K562 (cell line): ENCODE measurements around the gene IZUMO4. TPM values are rescaled to one million over a fixed set of nuclear protein-coding genes. Genes with fewer than 3 reads are reported as not detected.

Experiments used
- ATAC-seq: fragments of 200-7000 bp; cut with Tn5 transposase; 3 replicates; pipeline ENCODE4 v1.9.1; 2020; ENCODE audit warnings: moderate library complexity
- BruUV-seq: library from RNA; stranded (reverse); fragments of 400-500 nt; replicated peaks from 2 replicates; lab custom pipeline; 2021; lab: Mats Ljungman, UMichigan
- CTCF ChIA-PET: fragments of 300-600 bp; formaldehyde crosslinking; extraction: SDS; loops from one replicate; lab custom pipeline; 2021; ENCODE audit warnings: low intra/inter-chr PET ratio; lab: Yijun Ruan, JAX
- POLR2A ChIA-PET: fragments of 300-600, 350-650 bp; sonication (Branson Sonifier 250); formaldehyde crosslinking; extraction: SDS; loops from one replicate; lab custom pipeline; 2021; ENCODE audit warnings: antibody characterized with exemption, inconsistent platforms; lab: Yijun Ruan, JAX
- DNase-seq, 4 experiments: peaks; one replicate each; pipeline versions ENCODE4 v3.0.0 to v3.0.0-alpha.2; 2011 to 2018; ENCODE audit warnings: low spot score in 3 of 4, mixed read lengths in 3 of 4; ENCODE audit errors: extremely low read depth in 1 of 4
- FAIRE-seq: peaks from 2 replicates; lab custom pipeline; 2011; peaks lifted over from hg19 to GRCh38; lab: Jason Lieb, UNC
- H2AFZ ChIP-seq: 2 replicates; pipeline ENCODE4 v1.6.0; 2011; ENCODE audit warnings: low read depth, low read length, control low read depth, inconsistent platforms
- H3K27ac ChIP-seq: fragments of 200-600 bp; 3 replicates; pipeline ENCODE4 v1.8.0; 2011; ENCODE audit warnings: low read depth, mild to moderate bottlenecking, control low read depth, inconsistent platforms, low read length, moderate library complexity, mixed read lengths; ENCODE audit errors: extremely low read depth
- H3K27me3 ChIP-seq, 2 experiments: fragments of 300-600 bp in 1 of 2; 2 replicates in 1 of 2; 3 replicates in 1 of 2; pipeline versions ENCODE4 v1.6.0 to v1.8.0; 2011; ENCODE audit warnings: inconsistent platforms in 2 of 2, low read length in 2 of 2, mild to moderate bottlenecking in 1 of 2, mixed read lengths in 1 of 2, moderate library complexity in 1 of 2; ENCODE audit not compliant: control insufficient read depth in 2 of 2, insufficient read depth in 2 of 2
- H3K36me3 ChIP-seq: fragments of 300-600 bp; 3 replicates; pipeline ENCODE4 v1.8.0; 2011; ENCODE audit warnings: mild to moderate bottlenecking, low read length, inconsistent platforms; ENCODE audit not compliant: control insufficient read depth, insufficient read depth
- H3K4me1 ChIP-seq, 2 experiments: fragments of 200-600 bp in 1 of 2; replicated peaks in 1 of 2; 2 replicates in 1 of 2; 3 replicates in 1 of 2; pipeline versions ENCODE4 v1.5.1 to v1.8.0; 2011; ENCODE audit warnings: inconsistent platforms in 2 of 2, low read length in 2 of 2, mild to moderate bottlenecking in 1 of 2, mixed read lengths in 1 of 2, moderate library complexity in 1 of 2; ENCODE audit not compliant: control insufficient read depth in 2 of 2, insufficient read depth in 2 of 2
- H3K4me2 ChIP-seq: 2 replicates; pipeline ENCODE4 v1.6.1; 2011; ENCODE audit warnings: low read length, control low read depth, inconsistent platforms, mixed read lengths; ENCODE audit not compliant: insufficient read depth
- H3K4me3 ChIP-seq: fragments of 200-600 bp; sonication (generic), shearing (Covaris generic); 2 replicates; pipeline ENCODE4 v1.5.1; 2016; ENCODE audit warnings: control low read depth, inconsistent platforms
- H3K79me2 ChIP-seq: fragments of 200-600 bp; 3 replicates; pipeline ENCODE4 v1.8.0; 2011; ENCODE audit warnings: low read length, inconsistent platforms; ENCODE audit not compliant: control insufficient read depth, insufficient read depth
- H3K9ac ChIP-seq, 2 experiments: 2 replicates each; pipeline versions ENCODE4 v1.6.0 to v1.6.1; 2011; ENCODE audit warnings: low read depth in 2 of 2, low read length in 2 of 2, control low read depth in 1 of 2, inconsistent platforms in 1 of 2, mild to moderate bottlenecking in 1 of 2, mixed read lengths in 1 of 2; ENCODE audit not compliant: insufficient read depth in 1 of 2
- H3K9me1 ChIP-seq: one replicate; pipeline ENCODE4 v1.6.0; 2011; ENCODE audit warnings: inconsistent platforms, mild to moderate bottlenecking, low read length, moderate library complexity; ENCODE audit not compliant: control insufficient read depth, insufficient read depth
- H3K9me3 ChIP-seq: replicated peaks from 2 replicates; pipeline ENCODE4 v1.5.1; 2011; ENCODE audit warnings: low read depth, low read length, inconsistent platforms; ENCODE audit not compliant: control insufficient read depth, insufficient read depth
- H4K20me1 ChIP-seq: replicated peaks from 2 replicates; pipeline ENCODE4 v1.6.1; 2011; ENCODE audit warnings: low read length, inconsistent platforms, mixed read lengths; ENCODE audit not compliant: control insufficient read depth, insufficient read depth
- CBX5 ChIP-seq: IDR thresholded peaks from 2 replicates; pipeline ENCODE4 v1.6.1; 2014; ENCODE audit warnings: low read depth, borderline replicate concordance
- LARP7 ChIP-seq: fragments of 450-650 bp; IDR thresholded peaks from 2 replicates; pipeline ENCODE4 v1.6.1; 2016
- MXD1 ChIP-seq: fragments of 250-450 bp; sonication (Bioruptor Pico); IDR thresholded peaks from 2 replicates; pipeline ENCODE4 v1.8.0; 2021; ENCODE audit warnings: borderline replicate concordance, mild to moderate bottlenecking, moderate library complexity; ENCODE audit not compliant: poor library complexity, severe bottlenecking
- SLC30A9 ChIP-seq: fragments of 250-450 bp; sonication (Bioruptor Pico); IDR thresholded peaks from 2 replicates; pipeline ENCODE4 v1.8.0; 2022; ENCODE audit warnings: mild to moderate bottlenecking, moderate library complexity
- TSHZ1 ChIP-seq: fragments of 250-450 bp; sonication (Bioruptor Pico); IDR thresholded peaks from 2 replicates; pipeline ENCODE4 v1.4.0; 2020; ENCODE audit warnings: mild to moderate bottlenecking, moderate library complexity
- WGBS: fragments of 100-300 bp; shearing (Covaris generic); methylation state at CpG from one replicate; pipeline ENCODE4 v1.1.6; 2016; ENCODE audit warnings: low coverage, mixed read lengths; ENCODE audit not compliant: insufficient coverage; ENCODE audit errors: missing lambda C conversion rate; 5-methylcytosine and 5-hydroxymethylcytosine counted together
- in situ Hi-C: fragments of 300-500 bp; cut with MboI; formaldehyde crosslinking; loops from 4 replicates; pipeline ENCODE4 v1.15.0; 2018; ENCODE audit warnings: inconsistent platforms, mixed read lengths
- intact Hi-C: fragments of 100-400 bp; cut with micrococcal nuclease; formaldehyde crosslinking; loops from 2 replicates; pipeline ENCODE4 v1.14.2; 2022
- polyA plus RNA-seq, 8 experiments: library from polyadenylated mRNA; depleted of rRNA in 4 of 8; stranded (reverse) in 5 of 8; unstranded in 3 of 8; fragments of >200 nt; fragmentation: Nextera tagmentation in 2 of 8; fragmentation: Illumina TruSeq in 1 of 8; extraction: Ambion mirVana in 2 of 8; extraction: Trizol in 1 of 8; gene quantifications; 2 replicates each; pipeline versions ENCODE4 v1.2.1 to v1.2.3, GENCODE V29; 2011 to 2014; ENCODE audit warnings: inconsistent platforms in 1 of 8, missing spikeins in 1 of 8
- total RNA-seq, 7 experiments: library from RNA; depleted of rRNA in 6 of 7; stranded (reverse); fragments of >200 nt in 6 of 7; fragmentation: Illumina TruSeq in 2 of 7; extraction: Trizol in 2 of 7; gene quantifications; 2 replicates each; pipeline versions ENCODE4 v1.2.1 to v1.2.3, GENCODE V29; 2011 to 2021; ENCODE audit warnings: low replicate concordance in 1 of 7
- TF ChIP-seq, protein P1 (sequence below): fragments of 200-800 bp; sonication (Bioruptor generic); IDR thresholded peaks from 2 replicates; pipeline ENCODE4 v1.6.1; 2017; ENCODE audit warnings: missing genetic modification characterization, missing compliant biosample characterization

Gene IZUMO4
- total and polyA plus RNA-seq, 9 of the 15 experiments (the other 6 are each of a cell fraction or from before 2014, with no cell fraction given), result 0.07 to 3.9 (median 1.2) TPM

GRCh38 chr19:2114821-2115220 is 18.1 kb downstream of the IZUMO4 start:
- H3K9ac ChIP-seq, result no peak overlapping the region; a peak in 1 of 4 replicates
- no peak for TF ChIP-seq TSHZ1 (CRISPR knock-in tag)
- TF ChIP-seq, protein P1, sequence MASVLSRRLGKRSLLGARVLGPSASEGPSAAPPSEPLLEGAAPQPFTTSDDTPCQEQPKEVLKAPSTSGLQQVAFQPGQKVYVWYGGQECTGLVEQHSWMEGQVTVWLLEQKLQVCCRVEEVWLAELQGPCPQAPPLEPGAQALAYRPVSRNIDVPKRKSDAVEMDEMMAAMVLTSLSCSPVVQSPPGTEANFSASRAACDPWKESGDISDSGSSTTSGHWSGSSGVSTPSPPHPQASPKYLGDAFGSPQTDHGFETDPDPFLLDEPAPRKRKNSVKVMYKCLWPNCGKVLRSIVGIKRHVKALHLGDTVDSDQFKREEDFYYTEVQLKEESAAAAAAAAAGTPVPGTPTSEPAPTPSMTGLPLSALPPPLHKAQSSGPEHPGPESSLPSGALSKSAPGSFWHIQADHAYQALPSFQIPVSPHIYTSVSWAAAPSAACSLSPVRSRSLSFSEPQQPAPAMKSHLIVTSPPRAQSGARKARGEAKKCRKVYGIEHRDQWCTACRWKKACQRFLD, result no peak
- TF ChIP-seq SLC30A9 (CRISPR knock-in tag), result no peak
- no peak for TF ChIP-seq CBX5
- no peak for TF ChIP-seq MXD1
- TF ChIP-seq LARP7, result no peak
- no peak overlapping the region for H3K4me2 ChIP-seq
- BruUV-seq, result no TSS peak
- in situ Hi-C loops, result no loop called here
- FAIRE-seq, result no peak
- no peaks in the 10 kb centered on the region for H3K9me1 ChIP-seq
- peaks cover 0 to 13% of the 10 kb centered on the region in 2 experiments; a peak in 1 of 5 replicates for H3K4me1 ChIP-seq
- no peak overlapping the region for H3K4me3 ChIP-seq
- H3K27me3 ChIP-seq, result no peaks in the 10 kb centered on the region
- H3K9me3 ChIP-seq, result no peaks in the 10 kb centered on the region
- ChIA-PET CTCF (no interaction called here), POLR2A (no interaction called here)
- H3K27ac ChIP-seq, result no peak overlapping the region
- intact Hi-C loops, result no loop called here
- peaks cover 95% of the 10 kb centered on the region for H3K36me3 ChIP-seq
- H4K20me1 ChIP-seq, result no peaks in the 10 kb centered on the region; the same call in 1 of the 2 replicates
- WGBS, result 92% methylated on average over 13 of the region's 21 CpGs
- no peak for DNase-seq
- no peak overlapping the region for H2AFZ ChIP-seq
- no peaks in the 10 kb centered on the region for H3K79me2 ChIP-seq
- no peak for ATAC-seq
